HG03196 (cell line): ENCODE measurements around the gene PAQR9.

Source experiments
- ATAC-seq: cut with Tn5 transposase; IDR thresholded peaks from one replicate; pipeline ENCODE4 v1.9.1; 2021; ENCODE audit not compliant: unreplicated experiment

Gene PAQR9

DNA sequence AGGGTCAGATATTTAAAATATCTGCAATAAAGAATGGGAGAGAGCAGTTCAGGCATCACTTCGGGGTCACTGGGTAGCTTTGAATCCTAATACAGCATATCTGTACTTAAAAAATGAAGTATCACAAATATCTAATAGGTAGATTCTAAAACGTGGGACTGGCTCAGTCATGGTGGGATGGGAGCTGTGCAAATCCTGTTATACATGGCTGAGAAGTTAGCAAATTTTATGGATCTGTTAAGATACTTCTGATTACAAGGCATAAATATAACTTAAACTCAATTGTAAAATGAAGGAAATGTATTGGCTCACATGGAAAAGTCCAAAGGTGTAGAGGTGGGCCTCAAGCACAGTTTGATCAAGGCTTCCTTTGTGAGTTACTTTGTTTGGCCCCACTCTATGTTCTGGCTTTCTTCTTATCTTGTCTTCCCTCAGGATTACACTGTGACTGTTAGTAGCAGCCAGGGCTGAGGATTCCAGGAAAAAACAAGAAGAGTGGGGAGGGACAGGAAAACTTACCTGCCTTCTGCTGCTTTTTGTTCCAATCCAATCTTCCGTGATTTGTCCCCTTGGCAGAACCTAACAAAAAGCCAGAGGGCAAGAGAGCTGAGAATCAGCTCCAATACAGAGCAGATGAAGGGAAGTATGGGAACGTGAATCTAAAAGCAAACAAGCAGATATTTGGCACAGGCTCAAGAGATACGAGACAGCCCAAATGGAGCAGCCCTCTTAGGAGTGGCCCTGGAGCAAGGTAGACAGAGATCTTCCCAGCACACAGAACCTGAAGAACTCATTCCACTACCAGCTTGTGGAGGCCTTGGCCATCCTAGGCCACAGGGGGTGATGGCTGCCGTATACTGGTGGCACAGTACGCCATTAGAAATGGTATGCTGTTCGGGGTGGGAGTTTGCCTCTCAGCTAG, 10.9 kb downstream of the PAQR9 start:
- no peak for ATAC-seq

- ATAC-seq, result no peak
Observed at GRCh38 chr3:142951794-142952193, 11.7 kb downstream of the PAQR9 start.

GRCh38 chr3:142950972-142951371, 12.5 kb downstream of the PAQR9 start:
- no peak for ATAC-seq

GRCh38 chr3:142947799-142948575, 15.5 kb downstream of the PAQR9 start:
- no peak for ATAC-seq

GRCh38 chr3:142947352-142947751, 16.1 kb downstream of the PAQR9 start:
- no peak for ATAC-seq

- no peak for ATAC-seq
Observed at GRCh38 chr3:142946861-142947260, 16.6 kb downstream of the PAQR9 start.

GRCh38 chr3:142945023-142945422, 18.5 kb downstream of the PAQR9 start:
- ATAC-seq, result no peak

GRCh38 chr3:142944342-142944741, 19.1 kb downstream of the PAQR9 start:
- ATAC-seq, result no peak

DNA sequence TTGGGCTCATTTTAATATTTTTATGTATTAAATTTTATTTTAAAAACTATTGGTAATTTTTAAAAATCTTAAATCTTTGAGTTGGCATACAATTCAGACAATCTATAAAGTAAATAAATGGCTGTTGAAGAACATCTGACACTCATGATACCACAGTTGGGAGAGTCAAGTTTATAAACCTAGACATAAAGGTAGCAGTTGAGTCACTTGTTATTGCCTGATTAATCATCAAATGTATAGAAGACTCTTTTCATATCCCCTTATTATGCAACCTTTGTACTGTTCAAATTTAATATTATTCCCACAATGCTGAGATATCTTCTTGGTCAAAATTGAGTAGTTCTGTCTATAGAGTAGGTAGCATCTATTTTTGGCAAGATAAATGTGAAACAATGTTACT, 19.6 kb downstream of the PAQR9 start:
- no peak for ATAC-seq

DNA sequence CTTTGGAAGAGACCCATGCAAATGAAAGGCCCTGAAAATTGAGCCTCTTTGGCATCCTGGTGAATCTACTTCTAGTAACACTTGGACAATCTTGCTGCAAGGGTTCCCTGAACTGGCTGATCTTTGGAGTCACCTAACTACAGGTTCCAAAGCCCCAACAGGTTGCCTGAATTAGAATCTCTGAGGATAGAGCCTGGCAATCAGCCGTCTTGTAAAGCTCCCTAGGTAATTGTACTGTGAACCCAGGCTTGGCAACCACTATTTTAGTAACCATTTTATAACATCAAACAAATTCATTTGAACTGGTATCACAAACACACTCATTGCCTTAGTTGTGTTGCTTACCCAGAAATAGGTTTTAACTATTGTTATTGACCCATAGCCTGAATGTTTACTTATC, 20.1 kb downstream of the PAQR9 start:
- no peak for ATAC-seq

- no peak for ATAC-seq
Observed at GRCh38 chr3:142941373-142942123, 21.9 kb downstream of the PAQR9 start.

- no peak for ATAC-seq
Observed at GRCh38 chr3:142940472-142940871, 23.0 kb downstream of the PAQR9 start.

- ATAC-seq, result no peak
Observed at GRCh38 chr3:142940000-142940399, 23.5 kb downstream of the PAQR9 start.

- ATAC-seq, result no peak
Observed at GRCh38 chr3:142935963-142936362, 27.5 kb downstream of the PAQR9 start.

GRCh38 chr3:142934887-142935269, 28.6 kb downstream of the PAQR9 start:
- no peak for ATAC-seq

DNA sequence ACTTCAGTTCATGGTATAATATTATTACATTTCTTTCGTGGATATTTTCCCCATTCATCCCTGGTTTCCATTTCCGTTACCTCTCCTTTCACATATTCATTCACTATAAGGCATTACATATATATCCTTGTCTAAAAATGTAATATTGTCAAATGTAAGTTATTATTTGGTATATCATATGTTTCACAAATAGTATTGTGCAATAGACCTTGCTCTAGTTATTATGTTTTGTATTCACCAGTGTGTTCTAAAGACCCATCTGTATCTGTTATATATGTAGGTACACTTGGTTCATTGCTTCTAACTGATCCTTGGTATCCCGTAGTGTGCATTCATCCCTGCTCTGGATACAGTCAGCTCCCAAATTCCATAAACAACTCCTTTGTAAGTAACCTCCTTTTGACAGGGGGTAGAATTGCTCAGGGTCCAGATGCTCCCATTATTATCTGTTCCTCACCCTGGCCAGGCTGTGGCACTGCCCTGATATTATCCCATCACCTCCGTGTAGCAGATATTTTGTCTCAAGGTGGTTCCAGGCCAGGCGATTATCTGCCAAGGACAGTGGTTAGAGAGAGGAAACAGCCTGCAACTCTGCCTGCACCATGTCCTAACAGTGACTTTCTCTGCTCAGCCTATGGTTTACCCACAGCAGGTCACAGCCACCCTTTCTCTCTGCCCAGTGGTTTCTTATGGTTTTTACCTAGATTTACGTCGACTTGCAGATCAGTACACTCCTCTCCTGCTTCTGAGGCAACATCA, 29.2 kb downstream of the PAQR9 start:
- ATAC-seq, result no peak

GRCh38 chr3:142931222-142931621, 32.3 kb downstream of the PAQR9 start:
- no peak for ATAC-seq

DNA sequence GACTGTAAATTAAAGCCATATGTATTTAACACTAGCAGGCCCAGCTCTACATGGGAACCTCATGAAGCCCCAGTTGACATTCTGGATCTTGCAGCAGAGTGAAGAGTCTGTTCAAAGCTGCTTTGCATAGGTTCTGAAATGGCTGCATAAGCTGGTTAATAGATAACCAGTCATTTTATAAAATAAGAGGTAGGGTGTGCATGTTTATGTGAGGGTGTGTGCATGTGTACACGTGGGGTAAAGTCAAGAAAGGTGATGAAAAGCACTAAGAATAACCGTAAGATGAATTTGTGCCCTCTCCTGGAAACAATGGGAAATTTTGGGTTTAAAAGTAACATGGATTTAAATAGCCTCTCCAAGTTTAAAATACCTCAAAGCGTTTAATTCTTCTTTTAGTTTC, 33.0 kb downstream of the PAQR9 start:
- ATAC-seq, result no peak

- ATAC-seq, result no peak
Observed at GRCh38 chr3:142929890-142930289, 33.6 kb downstream of the PAQR9 start.

- ATAC-seq, result no peak
Observed at GRCh38 chr3:142929109-142929508, 34.4 kb downstream of the PAQR9 start.
